GM18873 (cell line): ENCODE results near the gene NME9.
A peak's percentile ranks its signal among the peaks of the same experiment; 100 is the strongest.
"Not testable (repeated sequence)": the region's sequence is repeated elsewhere in the genome, so short reads cannot be mapped to it uniquely, and the experiment has no call there.

Experiments used
- ATAC-seq: cut with Tn5 transposase; IDR thresholded peaks from one replicate; pipeline ENCODE4 v1.9.1; 2021; ENCODE audit warnings: mild to moderate bottlenecking, moderate library complexity, moderate number of reproducible peaks; ENCODE audit not compliant: unreplicated experiment, low FRiP score

Gene NME9, protein sequence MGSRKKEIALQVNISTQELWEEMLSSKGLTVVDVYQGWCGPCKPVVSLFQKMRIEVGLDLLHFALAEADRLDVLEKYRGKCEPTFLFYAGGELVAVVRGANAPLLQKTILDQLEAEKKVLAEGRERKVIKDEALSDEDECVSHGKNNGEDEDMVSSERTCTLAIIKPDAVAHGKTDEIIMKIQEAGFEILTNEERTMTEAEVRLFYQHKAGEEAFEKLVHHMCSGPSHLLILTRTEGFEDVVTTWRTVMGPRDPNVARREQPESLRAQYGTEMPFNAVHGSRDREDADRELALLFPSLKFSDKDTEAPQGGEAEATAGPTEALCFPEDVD

DNA sequence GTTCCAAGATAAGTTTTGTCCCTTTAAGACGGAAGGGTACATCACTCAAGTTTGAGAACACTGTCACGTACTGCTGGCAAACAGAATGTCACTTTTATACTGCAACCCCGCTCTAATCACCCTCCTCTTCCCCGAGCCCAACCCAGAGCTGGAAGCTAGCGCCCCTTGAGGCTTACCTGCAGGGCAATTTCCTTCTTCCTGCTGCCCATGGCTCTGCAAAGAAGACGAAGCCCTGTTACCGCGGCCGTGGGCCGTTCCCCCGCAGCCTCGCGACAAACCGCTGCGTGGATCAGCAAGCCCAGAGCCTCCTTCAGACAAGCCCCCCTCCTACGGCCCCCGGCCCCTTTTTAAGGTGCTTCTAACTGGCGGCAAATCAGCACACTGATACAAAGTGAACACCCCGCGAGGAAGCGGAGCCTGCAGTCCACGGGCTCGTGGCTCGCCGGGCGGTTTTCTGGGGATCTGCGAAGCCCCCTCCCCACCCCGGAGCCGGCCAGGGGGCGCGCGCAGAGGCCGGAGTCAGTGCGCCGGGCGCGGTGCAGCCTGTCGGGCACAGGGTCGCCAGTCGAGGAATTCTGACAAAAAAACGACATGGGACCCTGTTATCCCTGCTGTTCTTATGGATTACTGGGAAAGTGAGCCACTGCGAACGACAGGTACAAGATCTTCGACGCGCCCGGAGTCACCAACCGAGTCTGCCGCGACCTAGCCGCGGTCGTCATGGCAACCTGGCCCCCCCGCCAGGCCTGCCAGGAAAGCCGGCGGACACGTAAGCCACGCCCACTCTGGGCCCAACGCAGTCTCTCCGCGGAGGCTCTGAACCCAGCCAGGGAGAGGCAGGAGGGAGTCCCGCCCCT lies at the start of gene NME9:
TSS of gene NME9 (minus strand) at position 725 of the 857 bp plus-strand sequence. CDS start at position 209, 516 bp downstream.
- no peak for ATAC-seq

DNA sequence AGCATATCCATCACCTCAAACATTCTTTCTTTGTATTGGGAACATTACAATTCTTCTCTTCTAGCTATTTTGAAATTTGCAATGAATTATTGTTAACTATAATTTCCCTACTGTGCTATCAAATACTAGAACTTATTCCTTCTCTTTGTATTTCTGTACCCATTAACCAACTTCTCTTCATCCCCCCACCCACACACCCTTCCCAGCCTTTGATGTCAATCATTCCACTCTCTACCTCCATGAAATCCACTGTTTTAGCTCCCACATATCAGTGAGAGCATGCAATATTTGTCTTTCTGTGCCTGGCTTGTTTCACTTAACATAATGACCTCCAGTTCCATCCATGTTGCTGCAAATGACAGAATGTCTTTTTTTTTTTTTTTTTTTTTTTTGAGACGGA lies 49.3 kb upstream of the NME9 start:
- no peak for ATAC-seq

DNA sequence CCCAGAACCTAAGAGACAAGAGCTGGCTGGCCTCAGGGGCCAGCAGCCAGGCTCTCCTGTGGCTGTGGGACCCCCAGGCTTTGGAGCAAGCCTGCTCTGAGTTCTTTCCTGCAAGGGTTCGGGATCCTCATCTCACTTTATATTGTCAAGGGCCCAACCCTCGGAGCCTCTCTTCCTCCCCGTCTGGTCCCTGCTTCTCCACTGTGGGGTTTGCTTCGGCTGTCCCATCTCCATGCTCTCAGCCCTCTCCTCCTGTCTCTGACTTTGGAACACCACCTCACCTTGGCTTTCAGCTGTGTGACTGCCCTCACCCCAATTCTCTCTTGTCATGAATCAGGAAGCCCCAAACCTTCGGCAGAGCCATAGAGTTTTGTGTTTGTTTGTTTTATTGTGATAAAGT lies 48.7 kb upstream of the NME9 start:
- ATAC-seq, result no peak

DNA sequence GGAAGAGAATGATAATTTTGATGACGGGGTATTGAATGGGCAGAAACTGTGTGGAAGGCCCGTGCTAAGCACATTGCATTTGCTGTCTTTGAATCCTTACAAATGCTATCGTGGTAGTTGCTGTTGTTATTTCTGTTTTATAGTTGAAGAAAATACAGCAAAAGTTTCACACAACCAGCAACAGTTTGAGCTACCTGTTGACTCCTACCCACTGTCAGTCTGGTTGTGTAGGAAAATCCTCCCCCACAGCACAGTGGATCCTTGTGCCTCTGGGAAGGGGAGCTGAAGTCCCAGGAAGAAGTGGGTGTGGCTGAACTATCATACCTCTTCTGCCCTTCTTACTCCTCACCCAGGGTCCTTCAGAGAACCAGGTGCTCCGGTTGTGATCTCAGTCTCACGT lies 48.2 kb upstream of the NME9 start:
- ATAC-seq, result no peak

DNA sequence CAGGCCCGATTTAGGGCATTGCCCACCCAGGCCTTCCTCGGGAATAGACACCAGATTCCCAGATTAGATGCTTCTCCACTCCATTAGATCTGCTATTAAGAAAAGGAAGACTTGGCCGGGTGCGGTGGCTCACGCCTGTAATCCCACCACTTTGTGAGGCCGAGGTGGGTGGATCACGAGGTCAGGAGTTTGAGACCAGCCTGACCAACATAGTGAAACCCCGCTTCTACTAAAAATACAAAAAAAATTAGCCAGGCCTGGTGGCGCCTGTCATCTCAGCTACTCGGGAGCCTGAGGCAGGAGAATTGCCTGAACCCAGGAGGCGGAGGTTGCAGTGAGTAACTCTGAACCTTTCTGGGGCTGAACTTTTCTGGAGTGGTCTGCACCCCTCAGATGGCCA lies 47.6 kb upstream of the NME9 start:
- ATAC-seq, result not testable (repeated sequence)

DNA sequence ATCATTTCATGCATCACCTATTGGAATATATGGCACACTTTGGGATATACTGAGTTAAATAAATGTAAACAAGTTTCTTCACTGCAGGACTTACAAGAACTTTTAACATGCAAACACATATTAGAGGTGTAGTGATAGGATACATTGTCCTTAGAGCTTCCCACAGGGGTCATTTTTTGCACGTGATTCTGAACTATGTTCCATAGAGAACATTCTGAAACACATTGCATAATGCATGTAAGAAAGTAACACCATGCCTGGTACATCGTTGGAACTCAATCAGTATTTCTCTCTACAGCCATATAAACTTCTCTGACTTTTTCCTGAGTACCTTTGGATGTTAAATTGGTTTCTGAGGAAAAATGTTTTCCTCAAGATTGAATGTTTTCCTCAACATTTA lies 47.0 kb upstream of the NME9 start:
- no peak for ATAC-seq

DNA sequence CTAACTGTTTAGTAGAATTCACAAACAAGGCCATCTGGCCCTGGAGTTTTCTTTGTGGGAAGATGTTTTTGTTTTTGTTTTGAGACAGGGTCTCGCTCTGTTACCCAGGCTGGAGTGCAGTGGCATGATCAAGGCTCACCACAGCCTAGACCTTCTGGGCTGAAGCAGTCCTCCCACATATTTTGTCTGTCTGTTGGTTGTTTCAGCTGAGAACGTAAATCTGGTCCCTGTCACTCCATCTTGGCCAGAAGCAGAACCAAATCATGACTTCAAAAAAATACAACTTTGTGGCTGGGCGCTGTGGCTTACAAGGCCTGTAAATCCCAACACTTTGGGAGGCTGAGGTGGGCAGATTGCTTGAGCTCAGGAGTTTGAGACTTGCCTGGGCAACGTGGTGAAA lies 45.8 kb upstream of the NME9 start:
- no peak for ATAC-seq

DNA sequence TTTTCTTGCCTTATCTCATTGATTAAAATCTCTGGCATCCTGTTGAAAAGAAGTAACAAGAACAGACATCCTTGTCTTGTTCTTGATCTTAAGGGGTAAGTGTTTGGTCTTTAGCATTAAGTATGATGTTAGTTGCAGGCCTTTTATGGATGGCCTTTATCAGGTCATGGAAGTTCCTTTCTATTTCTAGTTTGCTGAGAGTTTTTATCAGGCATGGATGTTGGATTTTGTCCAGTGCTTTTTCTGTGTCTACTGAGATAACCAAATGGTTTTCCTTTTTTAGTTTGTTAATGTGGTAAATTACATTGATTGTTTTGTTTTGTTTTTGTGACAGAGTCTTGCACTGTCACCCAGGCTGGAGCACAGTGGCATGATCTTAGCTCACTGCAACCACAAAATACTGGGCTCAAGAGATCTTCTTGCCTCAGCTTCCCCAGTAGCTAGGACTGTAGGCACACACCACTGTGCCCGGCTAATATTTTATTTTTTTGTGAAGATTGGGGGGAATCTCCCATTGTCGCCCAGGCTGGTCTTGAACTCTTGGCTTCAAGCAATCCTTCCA lies 45.0 kb upstream of the NME9 start:
- no peak for ATAC-seq

DNA sequence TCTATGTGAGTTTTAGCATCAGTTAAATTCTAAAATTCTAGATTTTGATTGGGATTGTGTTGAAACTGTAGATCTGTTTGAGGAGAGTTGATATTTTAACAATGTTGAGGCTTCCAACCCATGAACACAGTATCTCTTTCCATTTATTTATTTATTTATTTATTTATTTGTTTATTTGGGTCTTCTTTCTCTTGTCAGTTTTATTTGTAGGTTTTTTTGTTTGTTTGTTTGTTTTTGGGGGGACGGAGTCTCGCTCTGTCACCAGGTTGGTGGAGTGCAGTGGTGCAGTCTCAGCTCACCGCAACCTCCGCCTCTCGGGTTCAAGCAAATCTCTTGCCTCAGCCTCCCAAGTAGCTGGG lies 44.1 kb upstream of the NME9 start:
- no peak for ATAC-seq

DNA sequence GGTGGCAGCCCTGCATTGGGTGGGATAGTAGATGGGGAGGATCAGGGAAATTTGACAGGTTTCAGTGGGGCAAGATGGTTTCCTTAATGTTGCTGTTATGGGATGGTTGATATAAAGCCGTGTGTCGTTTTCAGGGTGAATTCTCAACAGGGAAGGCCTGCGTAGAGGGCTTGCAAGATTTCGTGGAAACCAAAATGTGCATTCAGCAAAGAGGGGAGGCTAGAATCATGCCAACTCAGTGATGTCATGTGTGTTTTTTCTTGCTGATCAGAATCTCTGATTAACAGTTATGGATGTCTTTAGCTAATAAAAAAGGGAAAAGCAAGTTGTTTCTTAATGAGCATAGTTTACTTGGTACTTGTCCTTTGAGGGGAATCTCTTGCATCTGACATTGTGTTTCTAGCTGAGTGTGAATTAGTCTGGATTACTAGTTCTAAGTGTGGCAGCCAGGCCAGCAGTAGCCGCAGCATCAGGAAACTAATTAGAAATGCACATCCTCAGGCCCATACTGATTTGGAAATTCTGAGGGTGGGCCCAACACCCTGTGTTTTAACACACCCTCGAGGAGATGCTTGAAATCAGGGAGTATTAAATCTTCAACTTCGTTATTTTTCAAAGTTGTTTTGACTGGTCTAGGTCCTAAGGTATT lies 43.6 kb upstream of the NME9 start:
- ATAC-seq, result no peak

DNA sequence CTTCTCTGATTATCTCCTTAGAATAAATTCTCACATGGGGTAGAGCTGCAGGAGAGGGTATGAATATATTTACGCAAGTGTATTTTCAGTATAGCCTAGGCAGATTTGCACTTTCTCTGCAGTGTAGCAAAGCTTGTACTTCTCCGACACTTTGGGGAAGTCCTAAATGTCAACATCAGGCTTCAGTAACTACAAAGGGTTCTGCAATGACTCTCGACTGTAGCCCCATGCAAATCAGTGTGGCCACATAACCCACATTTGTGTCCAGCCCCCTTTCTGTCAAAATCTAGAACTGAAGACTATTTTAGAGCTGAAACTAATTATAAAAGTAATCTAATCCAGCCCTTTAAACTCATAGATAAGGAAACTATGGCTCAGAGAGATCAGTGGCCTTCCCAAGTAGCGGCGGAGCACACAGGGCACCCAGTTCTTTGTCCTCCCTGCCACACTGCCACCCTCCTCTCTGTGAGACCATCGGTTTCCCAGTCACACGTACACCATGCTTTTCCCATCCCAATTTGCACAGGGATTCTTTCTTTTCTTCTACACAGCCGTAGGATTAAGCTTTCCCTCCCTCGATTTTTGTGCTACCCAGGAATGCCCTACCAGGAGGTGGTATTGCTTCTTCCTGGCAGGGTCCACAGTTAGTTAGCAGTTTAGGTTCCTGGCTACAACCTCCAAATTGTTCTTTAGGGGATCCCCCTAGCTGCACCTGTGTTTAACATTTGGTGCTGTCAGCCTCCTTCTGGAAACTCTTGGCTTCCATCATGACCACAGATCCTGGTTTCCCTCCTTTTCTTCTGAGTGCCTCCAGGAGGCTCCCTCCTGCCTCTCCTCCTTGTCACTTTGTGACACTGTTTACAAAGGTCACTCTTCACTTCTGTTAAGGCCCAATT lies 41.7 kb upstream of the NME9 start:
- peak; percentile 97 for ATAC-seq

DNA sequence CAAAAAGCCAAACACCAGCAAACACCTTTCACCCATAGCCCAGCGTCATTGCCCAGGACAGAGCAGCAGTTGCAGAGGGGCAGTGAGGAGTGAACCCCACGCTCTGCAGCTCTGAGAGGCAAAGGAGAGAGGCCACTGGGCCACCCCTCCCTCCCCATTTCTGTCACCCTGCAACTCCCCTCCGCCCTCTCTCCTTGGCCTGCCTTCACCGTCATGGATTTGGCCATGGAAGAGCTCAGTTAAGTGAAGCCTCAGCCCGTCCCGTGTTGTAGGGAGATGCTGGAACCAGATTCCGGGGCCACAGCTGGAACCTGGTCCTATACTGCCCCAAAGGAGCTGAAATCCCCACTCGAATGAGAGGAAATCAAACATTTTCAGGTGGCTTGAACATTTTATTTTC lies 40.7 kb upstream of the NME9 start:
- no peak for ATAC-seq

DNA sequence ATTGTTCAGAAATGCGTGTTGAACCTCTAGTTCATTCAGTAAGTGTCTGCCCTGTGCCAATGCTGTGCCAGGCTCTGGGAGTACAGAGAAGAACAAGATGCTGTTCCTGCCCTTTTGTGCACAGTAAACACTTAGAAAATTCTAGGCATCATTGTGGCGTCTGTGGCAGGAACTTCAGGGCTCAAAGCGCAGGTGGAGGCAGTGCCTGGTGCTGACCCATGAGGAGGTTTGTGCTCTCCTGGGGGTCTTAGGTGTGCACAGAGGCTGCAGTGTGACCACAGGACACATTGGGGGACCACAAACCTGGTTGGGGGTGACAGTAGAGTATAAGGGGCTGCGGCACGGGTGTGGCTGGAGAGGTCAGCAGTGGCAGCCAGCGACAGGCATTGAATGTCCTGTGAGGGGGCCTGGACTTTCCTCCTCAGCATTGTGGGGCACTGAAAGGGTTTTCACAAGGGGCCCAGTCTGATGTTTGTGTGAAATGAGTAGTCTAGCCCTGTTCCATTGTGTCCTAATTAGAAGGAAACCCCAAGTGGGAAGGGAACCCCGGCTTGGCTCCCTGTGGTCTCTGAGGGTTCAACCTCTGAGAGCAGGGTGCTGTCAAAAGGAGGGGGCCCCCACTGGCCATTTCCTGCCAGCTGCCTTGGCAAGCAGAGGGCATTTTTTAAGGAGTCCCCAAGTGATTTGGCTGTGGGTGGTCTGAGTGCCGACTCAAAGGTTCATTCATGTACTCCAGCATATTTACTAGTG lies 39.7 kb upstream of the NME9 start:
- ATAC-seq, result no peak

DNA sequence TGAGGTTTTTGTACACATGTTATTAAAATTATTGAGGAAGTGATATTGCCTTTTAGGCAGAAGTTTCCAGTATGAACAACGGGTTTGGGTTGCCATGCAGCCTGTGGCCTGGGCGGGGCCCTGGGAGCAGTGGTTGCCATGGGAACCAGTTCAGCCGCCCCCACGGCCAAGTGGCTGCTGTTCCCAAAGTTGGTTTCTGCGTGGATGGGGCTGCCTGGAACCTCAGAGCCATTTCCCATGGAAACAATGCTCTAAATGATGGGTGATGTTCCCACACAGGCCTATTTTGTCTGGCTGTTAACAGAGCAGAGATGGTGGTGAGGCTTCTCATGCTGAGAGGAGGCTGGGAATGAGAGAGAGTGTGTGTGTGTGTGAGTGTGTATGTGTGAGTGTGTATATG lies 38.3 kb upstream of the NME9 start:
- ATAC-seq, result no peak

DNA sequence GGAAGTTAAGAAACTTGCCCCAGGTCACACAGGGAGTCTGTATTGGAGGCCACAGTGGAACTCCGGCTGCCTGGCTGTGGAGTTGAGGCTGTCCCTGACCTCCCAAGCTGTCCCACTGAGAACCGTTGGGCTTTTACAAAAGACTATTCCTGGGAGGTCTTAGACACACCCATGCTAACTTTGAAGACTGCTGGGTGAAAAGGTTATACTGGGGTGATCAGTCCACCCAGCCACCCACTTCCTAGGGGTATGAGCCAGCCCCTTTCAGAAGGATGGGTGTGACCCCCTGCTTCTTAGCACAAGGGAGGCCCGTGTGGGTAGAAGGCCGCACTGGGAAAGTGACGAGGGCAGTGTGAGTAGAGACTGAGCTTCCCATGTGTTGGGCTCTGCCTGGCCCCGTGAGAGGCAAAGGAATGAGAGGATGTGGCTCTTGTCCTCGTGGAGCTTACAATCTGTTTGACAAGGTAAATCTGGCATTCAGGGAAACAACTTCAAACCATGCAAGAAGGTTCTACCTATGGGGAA lies 37.7 kb upstream of the NME9 start:
- ATAC-seq, result no peak

DNA sequence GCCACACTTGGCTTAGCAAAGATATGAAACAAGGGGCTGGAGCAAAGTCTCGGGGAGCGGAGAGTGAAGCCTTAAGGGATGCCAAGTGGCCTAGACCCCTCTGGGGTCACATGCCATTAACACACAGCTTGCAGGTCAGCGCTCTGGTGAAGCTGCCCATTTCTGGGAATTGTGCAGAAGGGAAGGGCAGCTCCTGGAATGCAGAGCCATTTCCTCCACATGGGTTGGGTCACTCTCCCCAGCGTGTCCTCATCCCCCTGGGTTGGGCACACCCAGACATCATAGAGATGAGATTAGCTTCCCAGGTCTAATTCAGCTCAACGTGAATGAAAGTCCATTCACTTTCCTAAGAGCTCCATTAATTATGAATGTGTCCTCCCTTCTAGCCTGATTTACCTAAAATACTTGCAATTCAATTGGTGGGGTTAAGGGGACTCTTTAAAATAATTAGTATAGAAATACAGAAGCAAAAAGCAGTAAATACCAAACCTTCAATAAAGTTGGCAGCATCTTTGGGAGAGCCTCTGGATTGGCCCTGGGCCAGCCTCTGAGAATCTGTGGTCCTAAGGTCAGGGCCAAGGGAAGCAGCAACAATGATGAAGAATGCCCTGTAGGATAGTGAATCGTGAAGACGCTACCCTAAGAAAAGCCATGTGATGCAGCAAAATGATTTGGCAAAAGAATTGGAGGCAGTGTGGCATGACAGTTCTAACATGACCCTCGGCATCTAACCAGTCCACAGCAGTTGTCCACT lies 36.5 kb upstream of the NME9 start:
- ATAC-seq, result no peak

DNA sequence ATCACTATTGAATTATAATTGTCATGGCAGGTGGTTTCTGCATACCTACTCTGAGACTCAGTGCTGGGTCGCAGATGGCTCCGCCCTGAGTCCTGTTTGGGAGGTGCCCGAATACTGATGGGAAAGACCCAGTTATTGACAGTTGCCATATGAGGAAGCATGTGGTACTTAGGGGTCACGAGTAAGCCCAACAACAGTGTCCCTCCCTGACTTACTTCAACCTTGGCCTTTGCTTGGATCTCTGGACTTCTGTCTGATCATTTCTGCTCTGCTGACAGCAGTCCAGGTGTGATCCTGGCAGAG lies 35.6 kb upstream of the NME9 start:
- ATAC-seq, result no peak

DNA sequence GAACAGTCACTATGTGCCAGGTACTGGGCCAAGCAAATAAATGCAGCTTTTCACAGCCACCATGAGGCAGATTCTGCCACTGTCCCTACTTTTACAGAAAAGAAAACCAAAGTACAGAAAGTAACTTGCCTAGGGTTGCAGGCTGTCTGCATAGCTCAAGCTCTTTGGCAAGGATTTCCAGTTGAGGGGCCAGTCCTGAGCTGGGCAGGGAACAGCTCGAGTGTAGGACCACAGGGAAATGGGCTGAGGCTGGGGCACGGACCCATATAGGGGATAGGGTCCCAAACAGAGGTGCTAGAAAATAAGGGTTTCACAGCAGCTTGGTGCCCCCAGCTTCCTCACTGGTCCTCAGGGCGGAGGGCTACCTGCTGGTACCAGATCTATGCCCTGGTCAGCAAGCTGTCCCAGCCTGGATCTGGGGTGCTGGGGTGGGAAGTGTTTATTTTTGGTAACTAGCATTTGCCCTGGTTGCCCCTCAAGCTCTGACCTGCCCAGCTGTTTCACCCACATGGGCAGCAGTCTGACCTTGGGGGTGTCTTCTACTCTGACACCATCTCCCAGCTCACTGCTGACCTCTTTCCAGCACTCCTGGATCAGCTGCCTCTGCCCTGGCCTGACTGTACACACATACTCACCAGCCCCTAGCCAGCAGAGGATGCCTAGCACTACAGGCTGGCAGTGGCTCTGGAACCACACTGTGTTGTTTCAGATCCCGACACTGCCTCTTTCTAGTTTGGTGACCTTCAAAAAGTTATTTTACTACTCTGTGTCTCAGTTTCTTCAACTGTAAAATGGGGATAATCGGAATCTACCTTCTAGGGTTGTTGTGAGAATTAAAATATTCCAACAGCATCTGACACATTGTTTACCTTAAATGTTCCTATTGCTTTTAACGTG lies 35.0 kb upstream of the NME9 start:
- ATAC-seq, result no peak
